HG02840 (cell line): ENCODE data around the gene DRAXIN.

Source experiments
- ATAC-seq: cut with Tn5 transposase; IDR thresholded peaks from one replicate; pipeline ENCODE4 v1.9.1; 2021; ENCODE audit warnings: mild to moderate bottlenecking, moderate library complexity, moderate number of reproducible peaks; ENCODE audit not compliant: unreplicated experiment, low FRiP score

DRAXIN gene

DNA sequence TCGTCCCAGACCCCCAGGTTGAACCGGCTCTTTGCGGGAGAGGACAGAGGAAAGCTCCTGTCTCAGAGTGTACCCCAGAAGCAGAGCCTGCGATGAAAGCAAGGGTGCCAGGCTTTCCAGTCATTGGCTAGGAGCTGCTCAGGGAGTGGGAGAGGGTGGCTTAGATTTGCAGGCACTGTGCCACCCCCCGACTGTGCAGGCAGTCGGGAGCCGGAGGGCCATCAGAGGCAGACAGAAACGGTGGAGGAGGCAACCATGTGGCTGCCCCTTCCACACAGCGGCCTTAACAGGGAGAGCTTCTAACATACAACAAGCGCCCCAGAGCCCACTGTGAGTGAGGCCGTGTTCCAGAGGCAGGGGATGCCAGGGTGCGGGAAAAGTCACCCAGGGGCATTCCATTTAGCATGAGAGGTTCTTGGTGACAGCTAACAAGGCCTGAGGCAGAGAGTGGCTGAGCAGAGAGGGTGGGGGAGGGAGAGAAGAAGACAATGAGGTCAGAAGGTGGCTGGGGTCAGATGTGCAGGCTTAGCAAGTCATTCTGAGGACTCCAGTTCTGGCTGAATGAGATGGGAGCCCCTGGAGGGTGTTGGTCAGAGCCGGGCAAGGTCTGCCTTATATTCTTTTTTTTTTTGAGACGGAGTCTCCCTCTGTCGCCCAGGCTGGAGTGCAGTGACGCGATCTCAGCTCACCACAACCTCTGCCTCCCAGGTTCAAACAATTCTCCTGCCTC is 61.0 kb downstream of the DRAXIN start:
- no peak for ATAC-seq

DNA sequence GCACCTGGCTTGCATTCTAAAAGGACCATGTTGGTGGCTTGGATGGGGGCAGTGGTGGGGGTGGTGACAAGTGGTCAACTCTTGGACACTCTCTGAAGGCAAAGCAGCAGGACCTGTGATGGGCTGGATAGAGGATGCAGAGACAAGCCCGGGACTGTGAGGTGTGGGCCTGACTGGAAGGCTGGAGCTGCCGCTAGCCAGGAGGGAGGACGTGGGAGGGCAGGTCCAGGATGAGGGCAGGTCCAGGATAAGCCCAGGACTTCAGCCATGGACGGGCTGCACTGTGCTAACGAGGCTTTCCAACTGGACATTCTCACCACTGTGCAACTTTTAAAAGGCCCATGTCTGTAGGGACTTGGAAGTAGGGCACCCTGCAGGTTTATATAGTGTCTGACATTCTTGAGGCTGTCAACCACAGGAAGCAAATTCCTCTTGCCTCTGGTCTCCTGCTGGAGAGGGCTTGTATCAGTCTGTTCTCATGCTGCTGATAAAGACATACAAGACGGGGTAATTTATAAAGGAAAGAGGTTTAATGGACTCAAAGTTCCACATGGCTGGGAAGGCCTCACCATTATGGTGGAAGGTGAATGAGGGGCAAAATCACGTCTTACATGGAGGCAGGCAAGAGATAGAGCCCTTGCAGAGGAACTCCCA is 62.2 kb downstream of the DRAXIN start:
- no peak for ATAC-seq

- ATAC-seq = no peak
These were observed 65.5 kb downstream of the DRAXIN start for GRCh38 chr1:11757047-11757446.

DNA sequence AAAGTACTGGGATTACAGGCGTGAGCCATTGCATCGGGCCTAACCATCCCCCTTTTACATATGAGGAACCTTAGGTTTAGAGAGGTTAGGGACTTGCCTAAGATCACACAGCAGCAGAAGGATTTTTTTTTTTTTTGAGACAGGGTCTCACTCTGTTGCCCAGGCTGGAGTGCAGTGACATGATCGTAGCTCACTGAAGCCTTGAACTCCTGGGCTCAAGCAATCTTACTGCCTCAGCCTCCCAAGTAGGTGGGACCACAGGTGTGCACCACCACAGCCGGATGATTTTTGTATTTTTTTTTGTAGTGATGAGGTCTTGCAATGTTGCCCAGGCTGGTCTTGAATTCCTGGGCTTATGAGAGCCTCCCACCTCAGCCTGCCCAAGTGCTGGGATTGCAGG is 68.3 kb downstream of the DRAXIN start:
- no peak for ATAC-seq

- ATAC-seq = no peak
These were observed 69.8 kb downstream of the DRAXIN start for GRCh38 chr1:11761285-11761684.

- ATAC-seq = no peak
These were observed 70.5 kb downstream of the DRAXIN start, which contains the start of gene C1orf167 for GRCh38 chr1:11761988-11762406. Gene C1orf167, plus strand, starts transcription at chr1:11762193. Its CDS starts 2,208 bp downstream, at chr1:11764401.

DNA sequence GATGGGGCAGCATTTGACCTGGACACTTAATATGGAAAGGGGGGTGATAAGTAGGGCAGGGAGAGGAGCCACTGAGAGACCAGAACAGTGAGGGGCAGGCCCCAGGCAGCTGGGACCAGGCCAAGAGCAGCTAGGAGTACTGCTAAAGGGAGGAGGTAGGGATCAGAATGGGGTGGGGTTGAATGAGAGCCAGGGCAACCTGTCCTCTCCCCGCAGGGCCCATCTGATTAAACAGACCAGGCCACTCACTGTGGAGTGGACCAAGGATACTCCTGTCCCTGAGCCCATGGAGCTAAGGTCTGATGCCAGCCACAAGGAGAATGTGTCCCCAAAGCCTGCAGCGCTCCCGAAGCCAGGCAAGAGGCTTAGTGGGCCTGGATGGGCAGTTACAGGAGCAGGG is 72.6 kb downstream of the DRAXIN start:
- no peak for ATAC-seq

DNA sequence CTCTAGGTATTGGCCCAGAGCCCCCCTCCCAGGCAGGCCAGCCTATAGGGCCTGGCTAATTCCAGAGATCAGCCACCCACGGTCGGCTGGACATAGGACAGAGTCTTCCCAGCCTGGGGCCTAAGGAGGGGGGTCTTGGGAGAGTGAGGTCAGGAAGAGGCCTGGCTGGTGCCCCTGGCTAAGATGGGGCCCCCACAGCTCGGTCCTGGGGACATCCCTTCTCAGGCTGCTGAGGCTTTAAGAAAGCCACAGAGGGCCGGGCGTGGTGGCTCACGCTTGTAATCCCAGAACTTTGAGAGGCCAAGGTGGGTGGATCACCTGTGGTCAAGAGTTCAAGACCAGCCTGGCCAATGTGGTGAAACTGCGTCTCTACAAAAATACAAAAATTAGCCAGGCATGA is 73.0 kb downstream of the DRAXIN start:
- ATAC-seq = no peak

DNA sequence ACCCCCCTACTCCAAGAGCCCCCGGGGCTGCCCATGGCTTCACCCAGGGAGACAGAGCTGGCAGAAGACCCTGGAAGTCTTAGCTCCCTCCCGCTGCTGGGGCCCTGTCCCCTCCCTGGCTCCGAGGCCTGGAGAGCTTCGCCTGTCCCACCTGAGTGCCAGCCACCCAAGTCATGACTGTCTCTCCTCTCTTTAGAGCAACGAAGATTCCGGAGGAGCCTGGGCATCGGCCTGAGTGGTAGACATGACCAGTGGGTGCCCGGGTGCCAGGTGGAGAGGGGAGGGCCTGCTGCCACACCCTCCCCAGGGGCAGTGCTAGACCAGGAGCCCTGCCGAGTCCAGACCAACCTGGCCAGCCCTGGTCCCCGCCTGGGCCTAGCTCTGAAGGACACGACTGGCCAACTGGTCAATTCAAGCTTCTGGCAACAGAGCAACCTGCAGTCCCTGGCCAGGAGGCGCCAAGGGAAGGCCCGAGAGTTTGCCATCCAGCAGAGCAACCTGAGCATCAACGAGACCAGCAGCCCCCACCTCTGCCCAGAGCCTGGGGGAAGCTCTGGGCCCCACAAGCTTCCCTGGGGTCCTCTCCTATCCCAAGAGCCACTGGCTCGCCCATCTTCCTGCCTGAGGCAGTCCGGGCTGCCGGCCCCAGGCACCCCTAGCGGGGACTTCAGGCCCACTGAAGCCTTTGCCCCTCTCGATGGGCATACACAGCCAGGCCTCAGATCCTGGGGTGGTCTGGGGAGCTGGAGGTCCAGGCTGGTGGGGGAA is 74.3 kb downstream of the DRAXIN start:
- no peak for ATAC-seq

GRCh38 chr1:11766429-11766776 is 74.9 kb downstream of the DRAXIN start:
- ATAC-seq = no peak

- ATAC-seq = no peak
These were observed 76.6 kb downstream of the DRAXIN start for GRCh38 chr1:11767922-11768704.

DNA sequence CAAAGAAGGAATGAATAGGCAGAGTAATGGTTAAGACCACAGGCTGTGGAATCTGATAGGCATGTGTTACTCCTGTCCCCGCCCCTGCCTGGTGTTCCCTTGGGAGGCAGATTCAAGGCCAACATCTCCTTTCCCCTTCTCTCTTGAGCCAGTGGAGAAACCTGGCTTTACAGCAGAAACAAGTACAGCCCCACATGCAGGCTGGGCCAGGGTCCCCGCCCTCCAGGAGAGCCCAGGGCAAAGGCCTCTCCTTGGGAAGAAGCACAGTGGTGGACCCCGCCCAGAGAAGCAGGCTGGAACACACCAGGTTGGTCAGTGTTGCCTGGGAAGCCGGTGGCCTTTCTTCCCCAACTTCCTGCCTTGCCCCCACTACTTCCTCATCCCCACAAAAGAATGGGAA is 77.3 kb downstream of the DRAXIN start:
- ATAC-seq = no peak

DNA sequence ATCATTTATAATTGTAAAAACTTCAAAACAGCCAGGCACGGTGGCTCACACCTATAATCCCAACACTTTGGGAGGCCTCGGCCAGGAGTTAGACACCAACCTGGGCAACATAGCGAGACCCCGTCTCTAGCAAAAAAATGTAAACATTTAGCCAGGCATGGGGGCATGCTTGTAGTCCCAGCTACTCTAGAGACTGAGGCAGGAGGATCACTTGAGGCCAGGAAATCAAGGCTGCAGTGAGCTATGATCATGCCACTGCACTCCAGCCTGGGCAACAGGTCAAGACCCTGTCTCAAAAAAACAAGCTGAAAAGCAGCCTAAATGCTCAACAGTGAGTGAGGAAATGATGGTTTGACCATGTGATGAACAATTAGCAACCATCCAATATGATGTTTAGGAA is 77.8 kb downstream of the DRAXIN start:
- no peak for ATAC-seq

DNA sequence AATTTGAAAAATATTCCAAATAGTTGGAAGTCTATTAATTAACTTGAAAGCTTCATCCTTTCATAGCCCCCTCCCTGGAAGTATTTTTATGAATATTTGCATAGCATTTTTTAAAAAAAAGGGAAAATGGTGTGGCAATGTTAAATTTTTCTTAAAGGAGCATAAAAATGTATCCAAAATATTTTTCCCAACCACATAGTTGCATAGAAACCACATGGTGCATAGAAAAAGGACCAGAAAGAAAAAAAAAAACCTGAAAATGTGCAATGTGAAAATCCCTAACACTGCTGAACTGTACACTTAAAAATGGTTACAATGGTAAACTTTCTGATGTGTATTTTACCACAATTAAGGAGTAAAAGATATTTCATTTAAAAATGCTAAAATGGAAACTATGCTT is 78.5 kb downstream of the DRAXIN start:
- no peak for ATAC-seq

- no peak for ATAC-seq
These were observed 80.1 kb downstream of the DRAXIN start for GRCh38 chr1:11771481-11772043.

DNA sequence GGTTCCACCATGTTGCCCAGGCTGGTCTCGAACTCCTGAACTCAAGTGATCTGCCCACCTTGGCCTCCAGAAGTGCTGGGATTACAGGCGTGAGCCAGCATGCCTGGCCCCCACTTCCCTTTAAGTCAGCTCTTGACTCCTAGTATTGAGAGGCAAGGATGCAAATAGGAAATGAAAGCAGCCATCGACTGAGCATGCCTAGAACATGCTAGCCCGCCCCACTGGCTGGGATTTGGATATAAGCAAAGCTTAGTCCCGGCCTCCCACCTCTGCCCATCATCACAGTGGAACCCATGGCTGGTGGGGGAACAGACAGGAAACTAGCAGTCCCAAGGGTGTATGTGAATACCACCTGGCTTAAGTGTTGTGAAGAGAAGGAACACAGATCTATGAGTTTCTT is 80.9 kb downstream of the DRAXIN start:
- no peak for ATAC-seq

DNA sequence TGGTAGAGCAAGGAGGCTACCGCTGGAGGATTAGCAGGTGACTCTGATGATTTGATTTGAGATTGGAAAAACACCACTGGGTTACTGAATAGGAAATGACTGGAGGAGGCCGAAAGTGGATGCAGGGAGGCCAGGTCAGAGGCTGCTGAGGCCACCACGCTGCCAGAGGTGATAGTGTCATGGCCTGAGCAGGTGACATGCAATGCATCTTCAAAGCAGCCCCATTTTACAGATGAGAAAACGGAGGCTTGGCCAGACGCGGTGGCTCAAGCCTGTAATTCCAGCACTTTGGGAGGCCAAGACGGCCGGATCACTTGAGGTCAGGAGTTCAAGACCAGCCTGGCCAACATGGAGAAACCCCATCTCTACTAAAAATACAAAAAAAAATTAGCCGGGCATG is 83.2 kb downstream of the DRAXIN start:
- ATAC-seq = no peak
